NCI-H82 treated with DMSO at 0.1 percent for 48 hours (cell line): ENCODE measurements around the gene HOXB5.

Experiments used
- DNase-seq: peaks from one replicate; lab custom pipeline; 2025; ENCODE audit not compliant: unreplicated experiment; lab: John Stamatoyannopoulos, UW

HOXB5 gene

DNA sequence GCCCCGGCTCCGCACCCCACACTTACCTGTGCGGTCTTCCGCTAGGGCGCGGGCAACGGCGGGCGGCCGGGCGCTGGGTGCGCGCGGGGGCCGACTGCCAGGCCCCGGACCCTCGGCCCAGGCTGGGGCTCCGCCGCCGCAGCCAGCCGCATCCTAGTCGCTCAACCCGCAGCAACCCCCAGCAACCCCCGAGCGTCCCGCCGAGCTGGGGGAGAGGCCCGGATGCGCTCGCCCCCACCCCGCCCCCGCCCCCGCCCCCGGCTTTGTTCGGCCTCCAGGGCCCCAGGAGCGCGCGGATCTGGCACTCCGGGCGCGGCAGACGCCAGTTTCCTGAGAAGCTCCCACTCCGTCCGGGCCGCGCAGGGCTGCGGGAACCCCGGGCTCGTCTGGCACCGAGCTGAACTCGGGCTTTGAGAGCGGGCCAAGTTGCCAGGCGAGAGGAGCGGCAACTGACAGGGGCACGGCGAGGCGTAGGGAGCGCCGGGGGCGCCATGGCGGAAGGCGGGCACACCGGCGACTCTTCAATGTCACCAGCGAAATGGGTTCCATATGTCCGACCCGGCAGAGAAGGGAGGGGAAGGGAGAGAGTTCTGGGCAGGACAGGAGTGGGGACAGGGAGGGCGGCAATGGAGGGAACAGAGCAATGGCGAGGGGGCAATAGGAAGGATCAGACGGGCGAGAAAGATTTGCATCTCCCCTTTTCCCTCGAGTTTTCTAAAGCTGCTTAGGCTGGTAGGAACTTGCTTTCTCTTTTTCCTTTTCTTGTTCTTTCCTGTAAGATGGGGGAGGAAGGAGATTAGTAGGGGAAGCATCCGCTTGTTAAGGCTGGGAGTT, 29.2 kb downstream of the HOXB5 start:
- no peak for DNase-seq

DNA sequence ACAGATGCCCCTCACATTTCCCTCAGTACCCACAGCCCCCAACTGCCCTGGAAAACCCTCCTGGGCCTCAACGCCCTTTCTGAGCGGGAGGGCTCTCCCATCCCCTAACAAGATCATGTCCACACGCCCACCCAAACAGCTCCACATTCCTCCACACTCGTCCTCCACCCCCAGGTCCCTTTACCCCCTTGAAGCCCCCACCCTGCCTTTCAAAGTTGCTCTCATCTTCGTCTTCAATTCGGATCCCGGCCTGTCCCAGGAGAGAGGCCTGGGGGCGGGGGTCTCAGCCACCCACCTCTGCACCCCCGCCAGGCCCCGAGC, 29.8 kb downstream of the HOXB5 start:
- DNase-seq = no peak

DNA sequence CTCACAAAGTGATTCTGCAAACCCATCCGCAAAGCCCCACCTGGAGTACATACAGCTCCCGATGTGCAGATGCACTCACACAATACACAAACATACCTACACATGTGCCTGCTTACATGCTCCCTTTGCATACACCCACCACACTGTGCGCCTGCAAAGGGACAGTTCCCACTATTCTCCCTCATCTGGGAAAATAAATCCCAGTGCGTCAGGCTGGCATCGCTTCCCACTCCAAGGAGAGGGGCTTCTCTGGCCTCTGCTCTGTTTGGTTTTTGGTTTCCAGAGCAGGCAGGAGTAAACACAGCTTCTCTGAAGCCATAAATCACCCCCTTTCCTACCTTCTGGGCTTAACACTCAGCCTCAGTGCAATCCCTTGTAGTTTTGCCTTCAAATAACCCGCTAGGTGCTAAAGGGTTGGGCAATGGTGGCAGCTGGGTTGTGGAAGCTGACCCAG, 30.2 kb downstream of the HOXB5 start:
- DNase-seq = no peak

GRCh38 chr17:48562934-48563333, 30.6 kb downstream of the HOXB5 start:
- no peak for DNase-seq

- DNase-seq = no peak
Observed at GRCh38 chr17:48561884-48562810, 31.4 kb downstream of the HOXB5 start.

DNA sequence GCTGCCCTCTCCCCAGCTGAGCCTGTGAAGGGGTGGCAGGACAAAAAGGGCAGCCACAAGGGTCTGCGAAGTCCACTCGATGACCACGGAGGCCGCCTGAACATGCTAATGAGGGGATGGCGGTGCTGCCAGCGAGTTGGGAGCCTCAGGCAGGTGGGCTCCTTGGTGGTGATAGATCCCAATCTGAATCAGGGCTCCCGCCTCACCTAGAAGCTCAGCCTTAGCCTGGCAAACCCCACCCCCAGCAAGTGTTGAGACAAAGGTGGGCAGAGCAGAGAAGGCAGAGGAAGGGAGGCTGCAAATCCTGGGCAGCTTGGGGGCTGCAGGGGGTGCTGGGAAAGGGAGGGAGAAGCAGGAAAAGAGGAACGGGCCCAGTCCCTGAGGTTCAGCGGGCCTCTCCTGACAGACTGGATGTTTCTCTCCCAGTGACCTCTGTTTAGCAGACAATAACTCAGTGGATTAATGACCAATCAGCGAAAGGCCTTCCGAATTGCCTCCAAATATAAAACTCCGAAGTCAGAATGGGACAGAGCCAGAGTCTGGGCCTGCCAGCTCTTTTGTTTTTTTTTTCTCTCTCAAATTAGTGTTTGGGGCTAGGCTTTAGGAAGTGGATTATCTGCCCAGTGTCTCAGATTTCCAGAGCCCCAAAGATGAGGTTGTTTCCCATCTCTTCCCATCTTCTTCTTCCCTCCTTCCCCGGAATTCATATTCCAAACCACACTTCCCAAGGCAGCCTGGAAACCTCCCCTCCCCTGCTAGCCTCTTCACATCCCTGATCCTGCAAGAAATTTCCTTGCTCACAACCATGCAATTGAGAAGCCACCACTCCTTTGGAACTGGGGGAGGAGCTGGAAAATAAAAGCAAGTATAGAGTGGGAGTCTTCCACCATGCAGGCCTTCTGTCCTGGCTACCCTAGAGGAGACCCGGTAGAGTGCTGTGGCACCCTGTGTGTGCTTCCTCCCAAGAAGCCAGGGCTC, 33.5 kb downstream of the HOXB5 start:
- no peak for DNase-seq

DNA sequence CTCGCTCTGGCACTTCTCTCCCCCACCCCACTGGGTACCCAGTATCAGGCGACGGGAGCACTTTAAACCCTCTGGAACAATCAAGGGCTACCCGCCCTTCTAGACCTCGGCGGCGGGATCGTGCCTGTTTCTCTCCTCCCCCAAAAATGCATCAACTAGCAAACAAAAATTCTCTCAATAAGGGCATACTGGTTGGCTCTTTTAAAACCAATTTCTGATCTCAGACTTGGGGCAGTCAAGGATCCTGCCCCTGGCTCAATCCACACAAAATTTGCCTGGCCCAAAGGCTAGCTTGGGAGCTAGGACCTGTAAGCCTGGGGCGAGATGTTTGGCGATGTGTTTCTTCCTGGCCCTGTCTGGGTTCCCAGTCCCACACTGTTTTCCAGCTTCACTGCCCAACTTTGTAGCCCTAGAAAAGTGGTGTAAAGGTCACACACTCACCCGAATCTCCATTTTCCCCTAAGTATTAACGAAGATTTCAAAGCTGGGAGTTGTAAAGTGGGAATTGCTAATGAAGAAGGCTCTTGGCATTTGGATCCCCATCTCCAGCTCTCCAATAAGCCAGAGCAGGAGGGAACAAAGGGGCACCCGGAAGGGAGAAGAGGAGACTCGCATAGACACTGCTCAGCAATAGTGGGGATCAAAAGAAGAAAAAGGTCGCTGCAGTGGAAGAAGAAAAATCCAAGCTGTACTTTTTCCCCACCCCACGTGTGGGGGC, 34.3 kb downstream of the HOXB5 start:
- no peak for DNase-seq

DNA sequence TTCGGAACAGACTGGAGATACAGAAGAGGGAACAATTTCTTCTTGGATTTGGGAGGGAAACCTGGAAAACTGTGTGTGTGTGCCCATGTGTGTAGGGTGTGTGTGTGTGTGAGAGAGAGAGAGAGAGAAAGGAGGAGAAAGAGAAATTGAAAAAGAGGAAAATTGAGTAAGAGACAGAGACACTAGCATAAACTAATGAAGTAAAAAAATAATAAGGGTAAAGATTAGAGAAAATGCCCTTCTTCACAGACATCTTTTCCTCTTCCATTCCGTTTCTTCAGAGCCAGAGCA, 34.8 kb downstream of the HOXB5 start:
- DNase-seq = no peak

GRCh38 chr17:48558057-48558830, 35.3 kb downstream of the HOXB5 start:
- no peak for DNase-seq

DNA sequence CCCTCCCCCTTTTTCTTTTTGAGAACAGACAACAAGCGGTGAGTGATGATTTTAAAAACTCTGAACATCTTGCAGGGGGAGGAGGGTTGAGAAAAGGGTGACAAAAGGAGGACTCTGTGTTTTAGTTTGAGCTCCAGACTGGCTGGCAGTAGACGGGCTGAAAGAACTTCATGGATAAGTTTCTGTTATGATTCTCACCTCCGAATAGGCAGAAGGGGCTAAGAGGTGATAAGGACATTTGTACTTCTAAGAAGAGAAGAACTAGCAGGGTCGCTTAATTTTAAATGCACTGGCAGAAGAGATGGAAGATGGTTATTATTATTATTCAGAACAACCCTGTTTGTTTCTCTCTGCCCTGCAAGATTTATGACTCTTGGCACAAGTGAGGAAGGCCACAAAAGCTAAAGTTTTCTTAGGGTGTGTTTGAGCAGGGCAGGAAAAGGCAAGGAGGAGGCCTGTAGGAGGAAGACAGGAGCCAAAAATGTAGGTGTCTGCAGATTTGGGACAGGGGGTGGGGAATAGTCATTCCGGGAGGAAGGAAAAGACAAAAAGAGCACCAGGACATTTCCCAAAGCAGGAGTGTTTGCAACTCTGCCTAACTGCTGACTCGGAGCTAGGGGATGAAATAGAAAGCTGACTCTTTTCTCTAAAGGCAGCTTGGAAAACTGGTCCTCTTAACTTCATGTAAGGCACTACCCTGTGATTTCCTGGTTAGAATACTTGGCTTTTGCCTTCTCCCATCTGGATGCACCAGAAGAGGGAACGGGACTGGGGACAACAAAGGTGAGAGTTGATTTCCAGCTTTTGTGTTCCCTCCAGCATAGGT, 36.8 kb downstream of the HOXB5 start:
- DNase-seq = no peak

GRCh38 chr17:48556229-48556575, 37.4 kb downstream of the HOXB5 start:
- no peak for DNase-seq

DNA sequence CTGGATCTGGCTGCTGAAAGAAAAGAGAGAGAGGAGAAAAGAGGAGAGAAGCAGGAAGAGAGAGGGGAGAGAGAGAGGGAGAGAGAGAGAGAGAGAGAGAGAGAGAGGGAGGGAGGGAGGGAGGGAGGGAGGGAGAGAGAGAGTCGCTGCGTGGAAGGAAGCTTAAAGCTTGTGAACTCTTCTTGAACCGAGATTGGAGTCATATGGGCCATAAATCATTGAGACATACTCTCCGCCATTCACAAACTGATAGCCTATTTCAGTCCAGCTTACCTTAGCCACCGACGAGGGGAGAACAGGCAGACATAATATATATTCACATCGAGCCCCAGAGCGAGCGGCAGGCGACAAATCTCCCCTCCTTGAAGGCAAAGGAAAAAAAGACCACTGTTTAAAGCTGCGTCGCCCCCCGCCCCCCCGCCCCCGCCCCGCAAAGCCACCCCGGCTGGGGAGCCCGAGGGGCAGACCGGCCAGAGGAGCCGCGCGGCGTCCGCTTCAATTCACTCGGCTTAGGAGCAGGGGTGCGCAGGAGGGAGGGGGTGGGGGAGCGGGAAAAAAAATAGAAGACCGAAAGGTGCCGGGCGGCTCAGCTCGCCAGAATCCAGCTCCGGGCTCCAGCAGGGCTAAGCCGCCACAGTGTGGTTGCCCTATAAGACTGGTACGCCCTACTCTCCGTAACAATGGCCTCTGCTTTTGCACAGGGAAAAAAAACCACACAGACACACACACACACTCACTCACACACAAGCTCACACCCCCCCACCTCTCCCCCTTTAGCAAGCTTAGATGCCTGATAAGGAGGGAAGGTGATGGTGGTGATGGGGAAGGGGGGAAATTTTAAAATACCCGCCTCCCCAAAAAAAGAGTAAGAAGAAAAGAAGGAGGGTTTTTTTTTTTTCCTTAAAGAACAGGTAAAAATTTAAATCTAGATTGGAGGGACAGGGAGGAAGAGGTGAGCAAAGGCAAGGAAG, 38.0 kb downstream of the HOXB5 start:
- no peak for DNase-seq

DNA sequence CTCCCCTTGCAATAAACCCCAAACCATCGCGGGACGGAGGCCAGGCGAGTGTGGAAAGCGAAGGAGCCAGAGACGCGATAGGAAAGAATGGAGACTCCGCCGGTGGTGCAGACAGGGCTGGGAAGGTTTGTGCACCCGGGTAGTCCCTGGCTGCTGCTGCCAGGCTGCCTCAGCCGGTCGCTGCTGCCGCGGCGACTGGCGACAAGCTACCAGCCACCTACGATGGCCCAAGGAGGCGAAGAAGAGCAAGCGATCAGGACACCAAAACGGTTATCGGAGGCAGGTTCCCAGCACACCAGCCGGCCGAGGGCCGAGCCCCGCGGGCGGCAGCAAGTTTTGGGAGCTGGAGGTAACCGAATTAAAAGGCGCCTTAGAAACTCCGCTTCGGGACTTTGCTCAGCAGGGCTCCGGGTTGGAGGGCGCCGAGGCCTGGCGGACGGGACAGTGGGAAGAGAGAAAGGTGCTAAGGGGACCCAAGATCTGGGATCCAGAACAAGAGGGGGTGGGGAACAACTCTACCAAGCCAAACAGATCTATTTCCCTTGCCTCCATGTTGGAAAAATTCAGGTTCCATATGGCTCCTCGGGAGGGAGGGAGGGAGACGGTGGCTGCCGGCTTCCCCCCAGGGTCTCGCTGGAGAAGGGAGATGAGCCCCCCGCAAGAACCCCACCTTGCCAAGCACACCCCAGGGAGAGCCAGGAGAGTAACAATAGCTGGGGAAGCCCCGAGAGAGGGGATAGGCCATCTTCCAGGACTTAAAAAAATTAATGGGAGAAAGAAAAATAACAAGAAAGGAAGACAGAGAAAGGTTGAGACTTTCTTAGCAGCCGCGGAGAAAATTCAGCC, 38.9 kb downstream of the HOXB5 start:
- no peak for DNase-seq

DNA sequence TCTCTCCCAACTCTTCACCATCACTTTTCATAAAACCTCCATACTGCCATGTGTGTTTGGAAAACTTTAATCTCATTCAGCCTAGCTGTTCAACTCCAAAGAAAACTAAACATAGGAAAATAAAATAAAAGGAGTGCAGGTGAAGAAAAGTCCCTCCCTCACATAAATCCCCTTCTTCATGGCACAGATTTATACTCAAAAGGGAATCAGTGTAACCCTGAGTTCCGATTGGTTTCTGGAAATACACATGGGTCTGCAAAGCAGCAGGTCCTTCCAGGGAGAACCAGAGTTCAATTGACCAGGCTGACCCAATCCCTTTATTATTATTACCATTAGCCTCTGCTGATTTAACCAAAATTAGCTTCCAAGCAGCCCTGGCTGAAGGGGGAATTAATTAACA, 39.8 kb downstream of the HOXB5 start:
- DNase-seq = no peak

DNA sequence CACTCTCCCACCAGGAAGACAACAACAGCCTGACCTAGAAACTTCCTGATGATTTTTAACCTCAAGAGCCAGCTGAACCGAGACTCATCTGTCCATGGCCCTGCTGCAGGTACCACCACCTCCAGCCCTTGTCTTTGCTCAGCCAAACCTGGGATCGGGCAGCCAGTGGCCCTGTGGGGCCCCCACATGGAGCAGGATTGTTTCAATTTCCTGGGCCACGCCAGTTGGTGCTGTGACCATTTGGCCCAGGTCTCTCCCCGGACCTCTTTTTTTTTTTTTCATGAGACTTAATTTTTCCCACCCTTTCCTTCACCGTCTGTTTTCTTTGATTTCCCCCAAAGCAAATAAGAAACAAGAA, 40.4 kb downstream of the HOXB5 start:
- DNase-seq = no peak

- no peak for DNase-seq
Observed at GRCh38 chr17:48552466-48553189, 41.0 kb downstream of the HOXB5 start.
